Muscle of back (tissue), 11 donors: Measurements from ENCODE around the gene TTBK2. TPM values are rescaled to one million over a fixed set of nuclear protein-coding genes. Genes with fewer than 3 reads are reported as not detected.

ENCODE experiments used
- DNase-seq, 3 donors: peaks; one replicate each; pipeline versions ENCODE4 v3.0.0 to v3.0.0-alpha.2; 2013
- polyA plus RNA-seq, 10 donors: library from polyadenylated mRNA; unstranded; fragments of 120-200 nt; gene quantifications; one replicate each; pipeline ENCODE4 v1.2.1, GENCODE V29; 2013; ENCODE audit not compliant: insufficient read length in 10 of 10

Gene TTBK2
- polyA plus RNA-seq, 10 donors = 8.8 to 13.7 (median 11.5) TPM

DNA sequence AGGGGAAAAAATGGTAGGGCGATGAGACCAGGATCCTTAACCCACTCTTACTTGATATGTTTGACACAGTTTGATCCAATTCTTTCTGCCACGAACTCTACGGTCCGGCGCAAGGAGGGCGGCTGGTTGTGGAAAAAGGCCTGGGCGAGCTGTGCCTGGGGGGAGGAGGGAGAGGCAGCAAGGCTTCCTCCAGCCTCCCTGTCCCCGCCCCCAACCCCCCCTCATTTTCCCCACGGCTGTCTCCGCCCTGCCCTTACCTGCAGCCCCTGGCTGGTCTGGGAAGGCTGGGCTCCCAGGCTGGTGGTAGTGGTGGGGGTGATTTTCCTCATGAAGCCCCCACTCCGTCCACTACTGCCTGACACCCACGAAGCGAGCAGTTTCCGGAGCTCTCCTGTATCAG lies 191.6 kb downstream of the TTBK2 start:
- DNase-seq = no peak

DNA sequence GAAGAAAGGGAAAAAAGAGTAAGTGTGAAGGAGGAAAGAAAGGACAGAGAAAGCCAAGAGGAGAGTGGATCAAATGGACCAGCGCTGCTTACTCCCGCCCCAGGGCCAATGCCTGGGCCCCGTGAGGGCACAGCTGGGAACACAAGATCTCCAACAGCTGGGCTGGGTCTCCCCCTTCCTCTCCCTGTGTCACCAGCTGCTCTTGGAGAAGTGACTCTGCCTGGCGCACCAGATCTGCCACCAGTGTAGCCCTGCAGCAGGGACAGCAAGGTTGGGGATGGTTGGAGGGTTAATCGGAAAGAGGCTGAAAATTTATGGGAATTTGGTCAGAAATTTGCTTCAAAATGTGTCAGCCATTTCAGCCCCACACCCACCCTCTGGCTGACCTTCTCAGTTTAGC lies 192.0 kb downstream of the TTBK2 start:
- peak in 1 of 3 donors; percentile 27 for DNase-seq

DNA sequence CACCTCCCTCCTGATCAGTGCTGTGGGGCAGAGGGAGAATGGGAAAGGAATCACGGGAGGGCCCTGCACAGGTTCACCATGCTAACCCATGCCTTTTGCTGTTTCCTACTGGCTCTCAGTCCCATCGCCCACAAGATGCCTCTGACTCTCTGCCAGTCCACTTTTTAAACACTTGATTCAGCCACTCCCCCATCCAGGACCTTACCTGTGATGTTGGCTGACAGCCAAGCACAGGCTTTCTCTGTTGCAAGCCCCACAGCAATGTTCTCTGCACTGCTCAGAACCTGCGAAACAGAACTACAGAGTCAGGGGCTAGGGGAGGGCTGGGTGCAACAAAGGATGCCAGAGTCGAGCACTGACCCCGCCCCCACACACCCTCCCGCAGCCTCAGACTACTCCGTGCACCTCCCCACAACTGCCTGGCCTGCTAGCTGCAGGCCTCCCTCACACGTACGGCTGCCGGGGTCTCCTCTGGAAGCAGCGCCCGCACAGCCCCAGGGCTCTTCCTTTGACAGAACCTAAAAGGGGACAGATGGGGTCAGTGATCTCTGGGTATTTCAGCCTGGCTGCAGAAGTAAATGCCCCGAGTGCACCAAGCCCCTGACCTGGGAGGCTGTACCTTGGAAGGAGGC lies 192.7 kb downstream of the TTBK2 start:
- DNase-seq = no peak

DNA sequence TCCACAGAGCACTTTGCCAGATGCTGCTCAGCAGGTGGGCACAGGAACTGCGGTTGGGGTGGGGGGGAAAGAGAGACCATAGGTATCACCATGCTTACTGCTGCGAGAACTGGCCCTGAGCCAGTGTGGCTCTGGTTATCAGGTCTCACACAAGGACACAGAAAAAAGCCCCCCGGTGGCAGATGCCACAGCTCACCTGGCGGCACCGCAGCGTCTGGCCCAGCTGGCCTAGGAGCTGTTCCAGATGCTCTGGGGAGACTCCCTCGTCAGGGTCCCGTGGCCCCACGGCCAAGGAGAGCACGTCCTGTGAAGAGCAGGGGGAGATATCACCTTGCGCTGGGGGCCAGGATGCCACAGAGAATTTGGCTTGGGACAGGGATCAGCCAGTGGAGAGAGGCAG lies 194.5 kb downstream of the TTBK2 start:
- DNase-seq = no peak

DNA sequence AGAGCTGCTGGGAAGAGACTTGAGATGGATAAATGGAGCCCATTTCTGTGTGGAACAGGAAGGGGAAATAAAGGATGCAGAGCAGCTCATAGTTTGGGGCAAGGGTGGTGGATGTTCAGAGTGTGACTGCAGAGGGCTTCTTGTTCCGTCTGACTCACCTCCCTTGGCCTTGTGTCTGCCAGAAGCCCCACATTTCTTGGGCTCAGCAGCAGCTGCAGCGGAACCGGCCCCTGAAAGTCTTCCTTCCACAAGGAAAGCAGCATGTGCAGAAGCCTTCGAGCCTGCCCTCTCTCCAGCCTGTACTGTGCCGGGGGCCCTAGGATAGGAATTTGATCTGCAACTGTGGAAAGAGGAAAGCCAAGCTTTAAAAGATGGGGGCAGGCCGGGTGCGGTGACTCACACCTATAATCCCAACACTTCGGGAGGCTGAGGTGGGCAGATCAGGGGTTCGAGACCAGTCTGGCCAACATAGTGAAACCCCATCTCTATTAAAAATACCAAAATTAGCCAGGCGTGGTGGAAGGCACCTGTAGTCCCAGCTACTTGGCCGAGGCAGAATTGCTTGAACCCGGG lies 195.2 kb downstream of the TTBK2 start:
- no peak for DNase-seq

DNA sequence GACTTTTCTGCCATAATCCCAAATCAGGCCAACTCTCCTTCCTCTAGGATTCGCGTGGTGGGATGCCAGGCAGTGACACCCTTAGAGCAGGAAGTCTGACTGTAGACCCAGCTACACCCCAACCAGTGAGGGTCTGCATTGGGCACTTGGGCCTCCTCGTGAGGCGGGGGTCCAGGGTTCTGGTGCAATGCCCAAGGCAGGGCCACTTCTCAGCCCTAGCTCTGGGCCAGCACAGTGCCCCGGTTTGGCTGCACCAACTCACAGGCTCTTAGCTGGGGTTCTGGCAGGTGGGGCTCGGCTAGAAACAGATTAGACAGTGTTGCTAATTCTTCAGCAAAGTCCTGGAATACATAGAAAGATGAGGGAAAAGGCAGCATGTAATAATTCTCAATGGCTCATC lies 196.3 kb downstream of the TTBK2 start:
- no peak for DNase-seq

DNA sequence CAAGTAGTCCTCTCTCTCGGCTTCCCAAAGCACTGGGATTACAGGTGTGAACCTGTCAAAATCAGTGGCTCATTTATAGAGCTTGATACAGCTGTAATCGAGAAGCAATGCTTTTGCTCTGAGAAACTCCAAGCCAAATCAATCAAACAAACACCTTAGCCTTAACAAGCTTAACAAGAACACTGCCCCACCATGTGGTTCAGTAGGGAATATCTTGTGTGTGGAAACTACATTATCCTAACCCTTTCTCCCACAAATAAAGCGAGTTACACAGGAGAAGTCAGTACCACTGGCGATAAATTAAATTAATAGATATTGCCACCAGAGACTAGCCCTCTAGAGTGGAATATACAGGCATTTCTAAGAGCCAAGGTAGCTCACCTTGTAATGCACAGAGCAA lies 197.5 kb downstream of the TTBK2 start:
- DNase-seq = no peak

DNA sequence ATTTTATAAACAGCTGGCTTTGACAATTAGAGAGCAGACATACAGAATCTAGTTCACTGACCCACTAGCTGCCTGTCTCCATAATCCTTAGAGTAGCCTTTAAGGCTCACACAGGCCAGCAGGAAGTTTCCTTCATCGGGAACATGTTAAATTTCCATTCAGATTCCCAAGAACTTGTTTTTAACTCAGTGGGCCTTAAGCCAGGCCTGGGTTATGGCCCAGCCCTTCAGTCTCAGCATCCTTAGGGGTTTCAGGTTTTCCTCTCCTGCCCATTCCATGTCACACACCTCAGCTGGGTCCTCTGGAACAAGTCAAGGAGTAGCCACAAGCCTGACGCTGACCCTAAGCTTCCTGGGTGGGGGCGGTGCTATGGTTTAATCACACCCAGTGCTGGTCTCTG lies 198.7 kb downstream of the TTBK2 start:
- DNase-seq = peak in 2 of 3 donors; percentile 55 to 59

DNA sequence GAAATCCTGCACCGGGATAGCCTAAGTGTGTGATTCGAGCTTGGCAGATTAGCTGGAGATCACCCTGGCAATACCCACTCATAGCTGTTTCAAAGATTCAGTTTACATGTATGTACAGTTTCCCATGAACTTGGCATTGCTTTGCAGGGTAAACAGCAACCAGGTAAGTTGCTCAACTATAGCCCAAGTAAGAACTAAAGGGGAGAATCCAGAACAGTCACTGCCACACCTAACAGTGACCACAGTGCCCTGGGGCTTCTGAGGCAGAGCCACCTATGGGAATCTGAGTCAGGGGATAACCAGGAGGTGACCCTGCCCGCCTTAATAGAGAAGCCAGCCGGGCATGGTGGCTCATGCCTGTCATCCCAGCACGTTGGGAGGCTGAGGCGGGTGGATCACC lies 199.6 kb downstream of the TTBK2 start:
- DNase-seq = no peak

DNA sequence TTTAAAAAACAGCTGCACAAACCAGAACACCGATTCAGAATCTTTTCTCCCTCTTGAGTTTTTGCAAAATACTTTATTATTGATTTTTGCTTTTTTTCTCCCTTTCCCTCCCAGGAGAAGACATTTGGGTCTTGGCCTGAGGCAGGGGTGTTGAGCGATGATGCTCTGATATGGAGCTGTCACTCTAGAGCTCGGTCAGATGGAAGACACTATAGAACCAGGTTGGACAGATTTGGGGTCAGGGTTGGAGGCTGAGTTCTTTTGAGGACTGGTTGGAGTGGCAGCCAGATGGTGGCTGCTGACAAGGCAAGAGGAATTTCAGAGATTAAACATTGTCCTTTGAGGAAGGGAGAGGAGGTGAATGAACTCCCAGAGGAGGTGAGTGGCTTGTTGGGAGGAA lies 200.5 kb downstream of the TTBK2 start:
- DNase-seq = no peak

DNA sequence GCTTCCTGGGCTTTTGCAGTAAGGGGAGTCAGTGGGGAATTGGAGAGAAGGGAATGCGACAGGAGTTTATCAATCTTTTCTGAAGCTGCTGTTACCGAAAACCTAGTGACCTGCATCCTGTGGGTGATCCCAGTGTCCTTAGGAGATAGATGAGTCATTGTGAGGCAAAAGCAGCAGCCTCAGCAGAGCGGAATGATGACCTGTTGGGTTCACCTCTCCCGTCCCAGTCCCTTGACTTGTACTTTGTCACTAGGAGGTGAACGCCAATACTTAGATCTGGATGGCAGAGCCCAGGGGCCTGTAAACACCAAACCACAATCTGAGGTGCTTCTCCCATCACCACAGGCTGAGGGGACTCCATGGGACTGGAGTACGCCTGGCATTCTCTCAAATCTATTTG lies 201.5 kb downstream of the TTBK2 start:
- DNase-seq = no peak

DNA sequence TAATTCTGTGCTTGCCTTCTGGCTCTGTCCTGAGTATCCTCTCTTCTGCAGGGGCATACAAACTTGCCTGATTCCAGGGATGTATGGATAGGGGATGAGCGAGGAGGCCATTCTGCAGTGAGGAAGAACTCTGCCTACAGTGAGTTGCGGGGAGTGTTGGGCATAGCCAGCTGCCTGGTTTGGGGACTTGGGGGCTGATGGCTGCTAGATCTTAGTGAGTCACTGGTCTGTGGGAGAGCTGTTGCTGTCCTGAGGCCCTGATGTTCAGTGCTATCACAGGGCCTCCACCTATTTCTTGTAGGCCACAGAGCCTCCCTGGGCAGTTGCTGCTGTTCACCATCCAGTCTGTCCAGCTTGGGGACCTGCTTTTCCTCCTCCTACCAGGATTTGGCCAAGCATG lies 204.0 kb downstream of the TTBK2 start:
- DNase-seq = no peak

DNA sequence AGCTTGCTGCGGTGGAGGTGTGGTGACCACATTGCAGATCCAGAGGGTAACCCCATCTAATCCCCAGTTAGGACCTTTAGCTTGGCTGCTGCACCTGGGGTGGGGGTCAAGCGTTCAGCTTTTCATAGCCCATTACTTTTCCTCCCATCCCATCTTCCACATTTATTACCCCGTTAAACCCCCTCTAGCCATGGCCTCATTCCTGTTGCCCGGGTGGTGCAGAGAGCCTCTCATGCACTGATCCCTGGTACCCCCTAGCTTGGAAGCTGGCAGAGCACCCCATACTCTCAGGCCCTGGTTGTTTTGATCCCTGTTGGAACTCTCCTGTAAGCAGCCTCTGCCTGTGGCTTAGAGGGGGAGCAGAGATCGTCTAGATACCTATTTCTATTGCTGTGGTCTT lies 204.5 kb downstream of the TTBK2 start:
- no peak for DNase-seq

DNA sequence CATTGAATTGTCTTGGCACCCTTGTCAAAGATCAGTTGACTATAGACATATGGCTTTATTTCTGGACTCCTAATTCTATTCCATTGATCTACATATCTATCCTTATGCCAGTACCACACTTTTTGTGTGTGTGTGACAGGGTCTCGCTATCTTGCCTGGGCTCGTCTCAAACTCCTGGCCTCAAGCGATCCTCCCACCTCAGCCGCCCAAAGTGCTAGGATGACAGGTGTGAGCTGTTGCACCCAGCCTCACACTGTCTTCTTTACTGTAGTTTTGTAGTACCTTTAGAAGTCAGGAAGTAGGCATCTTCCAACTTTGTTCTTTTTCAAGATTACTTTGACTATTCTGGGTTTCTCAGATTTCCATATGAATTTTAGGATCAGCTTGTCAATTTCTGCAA lies 208.0 kb downstream of the TTBK2 start:
- DNase-seq = no peak

DNA sequence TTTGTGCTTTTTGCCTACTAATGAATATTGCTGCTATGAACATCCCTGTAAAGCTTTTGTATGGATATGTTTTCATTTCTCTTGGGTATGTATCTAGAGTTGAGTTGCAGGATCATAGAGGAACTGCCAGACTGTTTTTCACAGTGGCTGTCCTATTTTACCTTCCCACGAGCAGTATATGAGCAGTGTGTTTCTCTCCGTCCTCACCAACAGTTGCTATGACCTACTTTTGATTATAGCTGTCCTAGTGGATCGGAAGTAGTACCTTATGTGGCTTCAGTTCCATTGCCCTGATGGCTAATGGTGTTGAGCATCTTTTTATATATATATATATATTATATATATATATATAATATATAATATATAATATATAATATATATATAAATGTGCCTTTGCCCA lies 208.8 kb downstream of the TTBK2 start:
- DNase-seq = no peak

DNA sequence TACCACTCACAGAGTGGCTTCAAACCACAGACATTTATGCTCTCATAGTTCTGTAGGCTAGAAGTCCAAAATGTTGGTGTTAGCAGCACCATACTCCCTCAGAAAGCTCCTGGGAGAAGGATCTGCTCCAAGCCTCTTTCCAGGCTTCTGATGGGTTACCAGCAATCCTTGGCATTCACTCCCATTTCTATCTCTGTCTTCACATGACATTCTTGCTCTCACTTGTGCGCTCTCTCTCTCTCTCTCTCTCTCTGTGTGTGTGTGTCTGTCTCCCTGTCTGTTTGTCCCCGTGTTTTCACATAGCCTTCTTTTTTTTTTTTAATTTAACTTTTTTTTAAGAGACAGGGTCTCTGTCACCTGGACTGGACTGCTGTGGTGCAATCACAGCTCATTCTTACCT lies 209.9 kb downstream of the TTBK2 start:
- no peak for DNase-seq

DNA sequence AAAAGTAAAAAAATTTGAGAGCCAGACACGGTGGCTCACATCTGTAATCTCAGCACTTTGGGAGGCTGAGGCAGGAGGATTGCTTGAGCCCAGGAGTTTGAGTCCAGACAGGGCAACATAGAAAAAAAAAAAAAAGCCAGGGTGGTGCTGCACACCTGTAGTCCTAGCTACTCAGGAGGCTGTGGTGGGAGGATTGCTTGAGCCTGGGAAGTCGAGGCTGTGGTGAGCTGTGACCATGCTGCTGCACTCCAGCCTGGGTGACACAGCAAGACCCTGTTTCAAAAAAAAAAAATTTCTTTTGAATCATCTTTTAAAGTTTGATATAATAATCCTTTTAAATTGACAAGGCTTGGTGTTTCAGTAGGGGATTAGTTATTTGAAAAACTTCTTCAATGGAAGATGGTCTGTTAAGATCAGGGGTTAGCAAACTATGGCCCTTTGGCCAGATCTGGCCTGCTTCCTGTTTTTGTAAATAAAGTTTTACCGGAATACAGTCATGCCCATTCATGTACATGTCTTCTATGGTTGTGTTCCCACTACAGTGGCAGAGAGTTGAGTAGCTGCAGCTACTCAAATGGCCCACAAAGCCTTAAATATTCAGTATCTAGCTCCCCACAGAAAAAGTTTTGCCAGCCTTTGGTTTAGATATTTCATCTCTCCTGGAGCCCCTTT lies 212.6 kb downstream of the TTBK2 start:
- DNase-seq = no peak

DNA sequence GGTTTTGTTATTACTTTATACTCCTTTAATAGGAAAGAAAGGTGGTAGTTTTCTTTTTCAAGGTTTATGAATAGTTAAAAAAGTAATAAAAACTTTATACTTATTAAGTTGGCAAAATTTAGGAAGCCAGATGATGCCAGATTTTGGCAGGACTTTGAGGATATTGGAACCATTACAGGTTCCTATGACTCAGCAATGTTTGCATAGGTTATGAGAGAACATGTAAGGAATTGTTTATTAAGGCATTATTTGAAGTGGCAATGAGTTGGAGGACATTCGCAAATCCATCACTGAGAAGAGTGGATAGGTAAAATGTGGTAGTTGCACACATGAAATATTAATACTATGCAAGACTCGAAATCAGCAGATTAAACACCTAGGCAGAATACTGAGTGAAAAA lies 213.5 kb downstream of the TTBK2 start:
- DNase-seq = no peak

DNA sequence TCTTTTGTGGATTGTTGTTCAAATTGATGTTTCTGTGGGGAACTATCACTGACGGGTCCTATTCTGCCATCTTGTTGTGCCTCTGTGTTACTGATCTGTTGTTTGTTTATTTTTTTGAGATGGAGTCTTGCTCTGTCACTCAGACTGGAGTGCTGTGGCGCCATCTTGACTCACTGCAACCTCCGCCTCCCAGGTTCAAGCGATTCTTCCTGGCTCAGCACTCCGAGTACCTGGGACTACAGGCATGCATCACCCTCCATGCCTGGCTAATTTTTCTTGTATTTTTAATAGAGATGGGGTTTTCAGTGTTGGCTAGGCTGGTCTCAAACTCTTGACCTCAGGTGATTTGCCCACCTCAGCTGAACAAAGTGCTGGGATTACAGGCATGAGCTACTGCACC lies 215.2 kb downstream of the TTBK2 start:
- no peak for DNase-seq

DNA sequence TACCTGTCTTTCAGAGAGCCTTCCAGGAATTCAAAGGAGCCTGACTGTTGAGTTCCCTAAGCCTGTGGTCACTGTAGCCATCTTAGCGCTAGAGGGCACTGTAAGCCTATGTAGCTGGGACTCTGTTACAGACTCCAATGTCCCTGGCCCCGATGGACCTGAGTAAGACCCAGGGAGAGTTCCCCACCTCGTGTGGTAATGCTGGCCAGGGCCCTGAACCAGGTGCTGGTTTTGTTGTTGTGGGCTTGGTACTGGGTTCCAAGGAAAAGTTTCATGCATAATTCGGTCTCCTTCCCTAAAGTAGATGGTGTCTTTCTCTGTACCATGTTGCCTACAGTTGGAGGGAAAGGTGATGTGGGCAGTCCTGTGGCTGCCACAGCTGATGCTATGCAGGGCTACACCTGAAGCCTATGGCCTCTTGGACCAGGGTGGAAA lies 216.1 kb downstream of the TTBK2 start:
- peak; percentile 35 to 66 (median 42) for DNase-seq

DNA sequence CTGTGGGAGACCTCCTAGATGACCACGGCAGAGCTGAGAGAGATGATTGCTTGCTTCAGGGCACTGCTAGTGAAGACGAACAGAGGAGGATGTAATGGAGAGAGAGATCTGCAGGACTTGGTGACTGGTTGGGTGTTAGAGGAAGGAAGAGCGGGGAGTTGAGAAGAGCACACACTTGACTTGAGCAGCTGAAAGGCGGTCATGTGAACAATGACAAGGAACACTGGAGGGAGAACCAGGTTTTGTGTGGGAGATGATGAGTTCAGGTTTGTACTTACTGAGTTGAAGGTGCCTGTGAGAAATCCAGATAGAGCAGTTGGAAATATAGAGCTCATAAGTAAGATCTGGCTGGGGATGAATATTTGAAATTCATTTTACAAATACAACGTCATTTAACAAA lies 224.0 kb downstream of the TTBK2 start:
- no peak for DNase-seq

DNA sequence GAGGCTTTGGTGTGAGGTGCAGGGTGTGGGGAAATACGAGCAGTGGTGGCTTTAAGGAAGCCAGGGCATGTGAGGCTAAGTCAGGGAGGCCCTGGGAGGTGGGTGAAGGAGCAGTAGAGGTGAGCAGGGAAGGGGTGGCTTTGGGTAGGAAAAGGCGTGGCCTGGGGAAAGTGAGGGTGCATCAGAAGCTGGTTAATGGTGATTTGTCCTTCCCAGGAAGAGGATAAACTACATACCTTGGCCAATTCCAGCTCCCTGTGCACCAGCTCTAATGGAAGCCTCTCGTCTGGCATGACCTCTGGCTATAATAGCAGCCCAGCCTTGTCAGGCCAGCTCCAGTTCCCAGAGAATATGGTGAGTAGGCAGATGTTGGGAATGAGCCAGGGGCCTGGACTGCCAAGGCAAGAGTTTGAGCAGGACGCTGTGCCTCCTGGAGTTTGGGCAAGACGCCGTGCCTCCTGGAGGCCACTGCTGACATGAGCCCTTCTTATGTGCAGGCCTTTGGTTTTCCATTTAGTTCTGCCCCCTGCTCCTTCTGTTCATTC lies 225.0 kb downstream of the TTBK2 start:
- no peak for DNase-seq

DNA sequence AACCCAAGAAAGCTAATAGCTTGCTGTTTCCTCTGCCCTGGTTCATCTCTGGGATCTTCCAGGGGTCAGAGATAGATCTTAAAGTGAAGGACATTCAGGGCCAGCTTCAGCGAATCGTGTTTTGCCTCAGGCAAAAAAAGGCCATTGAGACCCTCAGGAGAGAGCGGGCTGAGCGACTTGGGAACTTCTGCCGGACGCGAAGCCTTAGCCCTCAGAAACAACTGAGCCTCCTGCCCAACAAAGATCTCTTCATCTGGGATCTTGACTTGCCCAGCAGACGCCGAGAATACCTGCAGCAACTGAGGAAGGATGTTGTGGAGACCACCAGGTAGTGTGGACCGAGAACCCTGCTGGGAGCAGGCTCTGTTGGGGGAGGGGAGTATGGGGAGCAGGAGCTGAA lies 226.2 kb downstream of the TTBK2 start:
- no peak for DNase-seq
